Nephron progenitor cell (in vitro differentiated cells): ENCODE measurements around the gene NAIF1.
"Not testable (repeated sequence)": the region's sequence is repeated elsewhere in the genome, so short reads cannot be mapped to it uniquely, and the experiment has no call there.

ENCODE experiments used
- DNase-seq: peaks from one replicate; pipeline ENCODE4 v3.0.0; 2021
- H3K27ac Mint-ChIP-seq: 2 replicates; pipeline ENCODE4 v1.8.0; 2021; ENCODE audit warnings: mild to moderate bottlenecking, moderate library complexity, mixed read lengths
- H3K27me3 Mint-ChIP-seq: 2 replicates; pipeline ENCODE4 v1.8.0; 2021; ENCODE audit warnings: mild to moderate bottlenecking, low read depth, mixed read lengths; ENCODE audit not compliant: poor library complexity
- H3K36me3 Mint-ChIP-seq: 2 replicates; pipeline ENCODE4 v1.8.0; 2021; ENCODE audit warnings: low read depth, mixed read lengths
- H3K4me1 Mint-ChIP-seq: 2 replicates; pipeline ENCODE4 v1.8.0; 2021; ENCODE audit warnings: mixed read lengths
- H3K4me3 Mint-ChIP-seq: 2 replicates; pipeline ENCODE4 v1.8.0; 2021; ENCODE audit warnings: mild to moderate bottlenecking, moderate library complexity, mixed read lengths
- H3K9me3 Mint-ChIP-seq: 2 replicates; pipeline ENCODE4 v1.8.0; 2021; ENCODE audit warnings: mild to moderate bottlenecking, moderate library complexity, mixed read lengths
- CTCF ChIP-seq: fragments of 200-600 bp; sonication (generic); IDR thresholded peaks from 2 replicates; pipeline ENCODE4 v1.5.0; 2021; ENCODE audit warnings: antibody characterized with exemption

Gene NAIF1

GRCh38 chr9:128045831-128046230, 21.3 kb downstream of the NAIF1 start:
- Mint-ChIP-seq H3K27me3 (peaks cover 5% of the 10 kb centered on the region), H3K9me3 (no peaks in the 10 kb centered on the region), H3K4me1 (peaks cover 49% of the 10 kb centered on the region), H3K36me3 (no peaks in the 10 kb centered on the region), H3K27ac (no peak overlapping the region), H3K4me3 (no peak overlapping the region)
- no peak for DNase-seq
- no peak for TF ChIP-seq CTCF

- H3K4me3 Mint-ChIP-seq, H3K27ac Mint-ChIP-seq, H3K27me3 Mint-ChIP-seq, H3K36me3 Mint-ChIP-seq, DNase-seq, H3K9me3 Mint-ChIP-seq: not testable (repeated sequence)
- peaks cover 45% of the 10 kb centered on the region for H3K4me1 Mint-ChIP-seq
Observed at GRCh38 chr9:128045409-128045808, 21.7 kb downstream of the NAIF1 start.

GRCh38 chr9:128043467-128043868, 23.7 kb downstream of the NAIF1 start:
- Mint-ChIP-seq H3K27ac (no peak overlapping the region), H3K9me3 (no peaks in the 10 kb centered on the region), H3K4me1 (peaks cover 33% of the 10 kb centered on the region)

GRCh38 chr9:128042043-128042442, 25.1 kb downstream of the NAIF1 start:
- Mint-ChIP-seq H3K4me1 (peaks cover 31% of the 10 kb centered on the region), H3K27ac (peak overlapping the region; percentile 35), H3K36me3 (no peaks in the 10 kb centered on the region), H3K9me3 (no peaks in the 10 kb centered on the region), H3K4me3 (no peak overlapping the region), H3K27me3 (peaks cover 5% of the 10 kb centered on the region)
- no peak for TF ChIP-seq CTCF
- DNase-seq: no peak

More at GRCh38 chr9:128043467-128043868, 23.7 kb downstream of the NAIF1 start:
- H3K36me3 Mint-ChIP-seq: no peaks in the 10 kb centered on the region
- peaks cover 5% of the 10 kb centered on the region for H3K27me3 Mint-ChIP-seq
- DNase-seq: peak; percentile 68
- no peak for TF ChIP-seq CTCF
- H3K4me3 Mint-ChIP-seq: peak overlapping the region; percentile 5

- peaks cover 24% of the 10 kb centered on the region for H3K4me1 Mint-ChIP-seq
- H3K27ac Mint-ChIP-seq, H3K27me3 Mint-ChIP-seq, H3K9me3 Mint-ChIP-seq, H3K36me3 Mint-ChIP-seq, H3K4me3 Mint-ChIP-seq, DNase-seq: not testable (repeated sequence)
Observed at GRCh38 chr9:128040783-128041182, 26.3 kb downstream of the NAIF1 start.

GRCh38 chr9:128036522-128036921, 30.6 kb downstream of the NAIF1 start:
- not testable (repeated sequence) for H3K4me3 Mint-ChIP-seq, H3K27me3 Mint-ChIP-seq, H3K4me1 Mint-ChIP-seq, H3K27ac Mint-ChIP-seq, DNase-seq, H3K9me3 Mint-ChIP-seq, H3K36me3 Mint-ChIP-seq

GRCh38 chr9:128034821-128035652, 32.1 kb downstream of the NAIF1 start:
- Mint-ChIP-seq H3K36me3 (no peaks in the 10 kb centered on the region), H3K27ac (no peak overlapping the region), H3K27me3 (no peaks in the 10 kb centered on the region), H3K9me3 (no peaks in the 10 kb centered on the region), H3K4me3 (no peak overlapping the region), H3K4me1 (no peaks in the 10 kb centered on the region)
- TF ChIP-seq CTCF: peak; percentile 80
- DNase-seq: peak; percentile 51
